ENCODE data around the gene ZNF581. TPM values are rescaled to one million over a fixed set of nuclear protein-coding genes. Genes with fewer than 3 reads are reported as not detected.

Gene ZNF581
- polyA plus RNA-seq, 1 of the 3 experiments (the other 2 are of a cell fraction), result 24.7 TPM

DNA sequence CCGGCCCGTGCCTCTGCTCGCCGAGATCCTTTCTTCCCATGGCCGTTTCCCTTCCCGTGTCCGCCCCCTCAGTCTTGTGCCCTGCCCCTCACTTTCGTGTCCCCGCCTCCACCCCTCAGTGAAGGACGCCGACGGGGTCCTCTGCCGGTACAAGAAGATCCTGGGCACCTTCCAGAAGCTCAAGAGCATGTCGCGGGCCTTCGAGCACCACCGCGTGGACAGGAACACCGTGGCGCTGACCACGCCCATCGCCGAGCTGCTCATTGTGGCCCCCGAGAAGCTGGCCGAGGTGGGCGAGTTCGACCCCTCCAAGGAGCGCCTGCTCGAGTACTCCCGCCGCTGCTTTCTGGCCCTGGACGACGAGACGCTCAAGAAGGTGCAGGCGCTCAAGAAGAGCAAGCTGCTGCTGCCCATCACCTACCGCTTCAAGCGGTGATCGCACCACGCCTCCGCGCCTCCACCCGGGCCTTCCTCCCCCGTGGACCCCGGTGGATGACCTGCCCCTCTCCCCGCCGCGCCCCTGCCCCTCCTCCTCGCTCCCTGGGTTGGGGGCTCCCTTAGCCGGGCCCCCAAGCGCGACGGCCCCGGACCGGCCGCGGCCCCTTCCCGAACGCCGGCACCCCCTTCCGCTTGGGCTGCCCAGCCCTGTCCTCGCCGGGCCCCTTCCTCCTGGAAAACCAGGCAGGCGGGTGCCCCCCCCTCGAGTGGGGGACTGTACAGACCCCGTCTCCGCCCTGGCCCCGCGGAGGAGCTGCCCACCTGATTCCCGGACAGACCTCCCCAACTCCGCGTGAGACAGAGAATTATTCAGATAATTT is 9.1 kb downstream of the ZNF581 start:
- POLR2A ChIA-PET, result interaction anchor here (0.5 to 1.0 kb wide), 2 partner anchors 20 to 584 kb away, joined by 3 read pairs; no protein-coding TSS in a partner anchor
- WGBS (ENCODE audit: low lambda C conversion rate), result 96% methylated on average over 50 of the region's 71 CpGs
- Histone ChIP-seq H4K20me1 (ENCODE audit: insufficient read depth) (peaks cover 21% of the 10 kb centered on the region), H3K36me3 (replicated peaks in 1 of 2; ENCODE audit: control insufficient read depth in 1 of 2, insufficient read depth in 2 of 2, low read length in 1 of 2) (peaks cover 16 to 21% of the 10 kb centered on the region in 2 experiments), H3K4me2 (peak overlapping the region; percentile 84; the same call in 1 of the 2 replicates), H3K9ac (no peak overlapping the region), H3K9me2 (no peaks in the 10 kb centered on the region), H3K79me2 (ENCODE audit: insufficient read depth) (peaks cover 26% of the 10 kb centered on the region), H3K27me3 (ENCODE audit: insufficient read depth) (no peaks in the 10 kb centered on the region), H3K27ac (ENCODE audit: low read depth in 2 of 2, low read length in 1 of 2) (no peak overlapping the region; a peak in 2 of 4 replicates), H3K4me1 (ENCODE audit: control insufficient read depth in 1 of 2, insufficient read depth in 2 of 2, low read depth in 1 of 2, low read length in 1 of 2) (peaks cover 7 to 26% of the 10 kb centered on the region in 2 experiments; a peak in 2 of 4 replicates), H3K4me3 (ENCODE audit: low read depth in 2 of 2, low read length in 1 of 2) (no peak overlapping the region), H3F3A (replicated peaks; ENCODE audit: insufficient read depth) (peaks cover 6% of the 10 kb centered on the region), H3K9me3 (no peaks in the 10 kb centered on the region), H2AFZ (ENCODE audit: low read depth) (no peak overlapping the region)
- no peak for DNase-seq
- no peak for TF ChIP-seq IRF3 (IDR thresholded peaks at IDR 0.05; ENCODE audit: low read depth, low read length)
- no peak for TF ChIP-seq CHD2 (IDR thresholded peaks at IDR 0.05; ENCODE audit: low read length, partially characterized antibody)
- TF ChIP-seq, protein P1, sequence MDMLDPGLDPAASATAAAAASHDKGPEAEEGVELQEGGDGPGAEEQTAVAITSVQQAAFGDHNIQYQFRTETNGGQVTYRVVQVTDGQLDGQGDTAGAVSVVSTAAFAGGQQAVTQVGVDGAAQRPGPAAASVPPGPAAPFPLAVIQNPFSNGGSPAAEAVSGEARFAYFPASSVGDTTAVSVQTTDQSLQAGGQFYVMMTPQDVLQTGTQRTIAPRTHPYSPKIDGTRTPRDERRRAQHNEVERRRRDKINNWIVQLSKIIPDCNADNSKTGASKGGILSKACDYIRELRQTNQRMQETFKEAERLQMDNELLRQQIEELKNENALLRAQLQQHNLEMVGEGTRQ (IDR thresholded peaks at IDR 0.05; ENCODE audit: borderline replicate concordance, low read depth, low read length), result no peak
- TF ChIP-seq NFIC (IDR thresholded peaks at IDR 0.05; ENCODE audit: borderline replicate concordance), result no peak
- no peak for TF ChIP-seq NRF1 (IDR thresholded peaks at IDR 0.05; ENCODE audit: low read depth, low read length)
- TF ChIP-seq, protein P2, sequence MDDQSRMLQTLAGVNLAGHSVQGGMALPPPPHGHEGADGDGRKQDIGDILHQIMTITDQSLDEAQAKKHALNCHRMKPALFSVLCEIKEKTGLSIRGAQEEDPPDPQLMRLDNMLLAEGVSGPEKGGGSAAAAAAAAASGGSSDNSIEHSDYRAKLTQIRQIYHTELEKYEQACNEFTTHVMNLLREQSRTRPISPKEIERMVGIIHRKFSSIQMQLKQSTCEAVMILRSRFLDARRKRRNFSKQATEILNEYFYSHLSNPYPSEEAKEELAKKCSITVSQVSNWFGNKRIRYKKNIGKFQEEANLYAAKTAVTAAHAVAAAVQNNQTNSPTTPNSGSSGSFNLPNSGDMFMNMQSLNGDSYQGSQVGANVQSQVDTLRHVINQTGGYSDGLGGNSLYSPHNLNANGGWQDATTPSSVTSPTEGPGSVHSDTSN (IDR thresholded peaks at IDR 0.05), result no peak
- no peak for TF ChIP-seq TAF1 (IDR thresholded peaks at IDR 0.05; ENCODE audit: borderline replicate concordance, low read depth, low read length)
- CTCF ChIA-PET, result interaction anchor here (0.6 to 3.9 kb wide), 10 partner anchors 15 to 200 kb away, joined by 3 to 36 read pairs (median 4); partner anchors contain the start of gene ZNF784

DNA sequence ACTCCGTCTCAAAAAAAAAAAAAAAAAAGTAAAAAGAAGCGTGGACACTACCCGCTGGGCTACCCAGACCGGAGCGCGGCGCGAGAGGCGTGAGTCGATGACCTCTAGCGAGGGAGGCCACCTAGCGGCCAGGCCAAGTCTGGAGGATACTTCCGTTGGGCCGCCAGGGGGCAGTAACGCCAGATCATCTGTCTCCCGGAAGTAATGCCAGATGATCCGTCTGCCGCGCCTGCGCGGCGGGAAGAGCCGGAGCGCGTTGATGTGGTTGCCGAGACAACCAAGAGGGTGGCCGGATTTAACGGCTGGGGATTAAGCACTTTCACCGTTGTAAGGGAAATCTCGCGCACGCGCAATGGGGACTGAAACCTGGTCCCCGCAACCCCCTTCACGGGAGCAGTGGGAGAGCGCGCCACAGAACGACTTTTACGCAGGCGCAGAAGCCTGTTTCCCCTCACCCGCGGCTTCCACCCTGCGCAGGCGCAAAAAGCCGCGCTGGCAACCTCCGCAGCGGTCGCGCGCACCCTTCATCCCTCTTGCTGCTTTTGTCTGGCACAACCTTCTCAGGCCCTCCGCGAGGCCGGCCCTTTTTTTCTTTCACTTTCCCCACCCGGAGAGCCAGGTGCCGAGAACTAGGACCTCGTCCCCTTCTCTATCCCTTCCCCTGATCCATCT is 10.3 kb downstream of the ZNF581 start:
- Histone ChIP-seq H3K4me2 (peak overlapping the region; percentile 84), H3K79me2 (ENCODE audit: insufficient read depth) (peaks cover 38% of the 10 kb centered on the region)
- CTCF ChIA-PET, result interaction anchor here (0.6 to 3.9 kb wide), 24 partner anchors 9 to 270 kb away, joined by 3 to 36 read pairs (median 4); partner anchors contain the start of genes TMEM238, ZNF579, ZNF581 and ZNF784
- TF ChIP-seq EZH2phosphoT487 (IDR thresholded peaks at IDR 0.05; ENCODE audit: borderline replicate concordance, low read depth) (no peak), SIN3A (IDR thresholded peaks at IDR 0.05; ENCODE audit: borderline replicate concordance, low read depth, low read length) (peak; percentile 68; the same call in 1 of the 2 replicates), MAX (IDR thresholded peaks at IDR 0.05; ENCODE audit: low read depth) (peak; percentile 80), RCOR1 (IDR thresholded peaks at IDR 0.05; ENCODE audit: low read length) (no peak), ELF1 (IDR thresholded peaks at IDR 0.05) (peak; percentile 99), RAD21 (IDR thresholded peaks at IDR 0.05; ENCODE audit: low read length) (peak; percentile 61)
- TF ChIP-seq, protein P3, sequence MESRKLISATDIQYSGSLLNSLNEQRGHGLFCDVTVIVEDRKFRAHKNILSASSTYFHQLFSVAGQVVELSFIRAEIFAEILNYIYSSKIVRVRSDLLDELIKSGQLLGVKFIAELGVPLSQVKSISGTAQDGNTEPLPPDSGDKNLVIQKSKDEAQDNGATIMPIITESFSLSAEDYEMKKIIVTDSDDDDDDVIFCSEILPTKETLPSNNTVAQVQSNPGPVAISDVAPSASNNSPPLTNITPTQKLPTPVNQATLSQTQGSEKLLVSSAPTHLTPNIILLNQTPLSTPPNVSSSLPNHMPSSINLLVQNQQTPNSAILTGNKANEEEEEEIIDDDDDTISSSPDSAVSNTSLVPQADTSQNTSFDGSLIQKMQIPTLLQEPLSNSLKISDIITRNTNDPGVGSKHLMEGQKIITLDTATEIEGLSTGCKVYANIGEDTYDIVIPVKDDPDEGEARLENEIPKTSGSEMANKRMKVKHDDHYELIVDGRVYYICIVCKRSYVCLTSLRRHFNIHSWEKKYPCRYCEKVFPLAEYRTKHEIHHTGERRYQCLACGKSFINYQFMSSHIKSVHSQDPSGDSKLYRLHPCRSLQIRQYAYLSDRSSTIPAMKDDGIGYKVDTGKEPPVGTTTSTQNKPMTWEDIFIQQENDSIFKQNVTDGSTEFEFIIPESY (IDR thresholded peaks at IDR 0.05; ENCODE audit: borderline replicate concordance, low read depth), result peak; percentile 43

More for the DNA sequence above, 10.3 kb downstream of the ZNF581 start:
- peak; percentile 92 for DNase-seq
- peak overlapping the region; percentile 99 for H3K9ac ChIP-seq
- peak overlapping the region; percentile 99 to 100 for H3K27ac ChIP-seq (ENCODE audit: low read depth in 2 of 2, low read length in 1 of 2)
- H3K9me3 ChIP-seq, result no peaks in the 10 kb centered on the region
- peak overlapping the region; percentile 92 to 96 for H3K4me3 ChIP-seq (ENCODE audit: low read depth in 2 of 2, low read length in 1 of 2)
- H3K27me3 ChIP-seq (ENCODE audit: insufficient read depth), result no peaks in the 10 kb centered on the region
- peaks cover 16 to 23% of the 10 kb centered on the region in 2 experiments for H3K36me3 ChIP-seq (replicated peaks in 1 of 2; ENCODE audit: control insufficient read depth in 1 of 2, insufficient read depth in 2 of 2, low read length in 1 of 2)
- H3F3A ChIP-seq (replicated peaks; ENCODE audit: insufficient read depth), result peaks cover 5% of the 10 kb centered on the region
- POLR2A ChIA-PET, result interaction anchor here (0.7 to 1.5 kb wide), 8 partner anchors 11 to 315 kb away, joined by 3 to 5 read pairs (median 4); partner anchors contain the start of genes KMT5C, ZNF524, ZNF581 and ZNF628
- H4K20me1 ChIP-seq (ENCODE audit: insufficient read depth), result peaks cover 34% of the 10 kb centered on the region
- peaks cover 14 to 33% of the 10 kb centered on the region in 2 experiments; a peak in 3 of 4 replicates for H3K4me1 ChIP-seq (ENCODE audit: control insufficient read depth in 1 of 2, insufficient read depth in 2 of 2, low read depth in 1 of 2, low read length in 1 of 2)
- peak overlapping the region; percentile 30; the same call in 1 of the 2 replicates for H2AFZ ChIP-seq (ENCODE audit: low read depth)
- WGBS (ENCODE audit: low lambda C conversion rate), result 2% methylated on average over 50 of the region's 57 CpGs
- H3K9me2 ChIP-seq, result no peaks in the 10 kb centered on the region

Data from SK-N-SH (cell line).